ENCODE data around the gene HLA-E.

DNA sequence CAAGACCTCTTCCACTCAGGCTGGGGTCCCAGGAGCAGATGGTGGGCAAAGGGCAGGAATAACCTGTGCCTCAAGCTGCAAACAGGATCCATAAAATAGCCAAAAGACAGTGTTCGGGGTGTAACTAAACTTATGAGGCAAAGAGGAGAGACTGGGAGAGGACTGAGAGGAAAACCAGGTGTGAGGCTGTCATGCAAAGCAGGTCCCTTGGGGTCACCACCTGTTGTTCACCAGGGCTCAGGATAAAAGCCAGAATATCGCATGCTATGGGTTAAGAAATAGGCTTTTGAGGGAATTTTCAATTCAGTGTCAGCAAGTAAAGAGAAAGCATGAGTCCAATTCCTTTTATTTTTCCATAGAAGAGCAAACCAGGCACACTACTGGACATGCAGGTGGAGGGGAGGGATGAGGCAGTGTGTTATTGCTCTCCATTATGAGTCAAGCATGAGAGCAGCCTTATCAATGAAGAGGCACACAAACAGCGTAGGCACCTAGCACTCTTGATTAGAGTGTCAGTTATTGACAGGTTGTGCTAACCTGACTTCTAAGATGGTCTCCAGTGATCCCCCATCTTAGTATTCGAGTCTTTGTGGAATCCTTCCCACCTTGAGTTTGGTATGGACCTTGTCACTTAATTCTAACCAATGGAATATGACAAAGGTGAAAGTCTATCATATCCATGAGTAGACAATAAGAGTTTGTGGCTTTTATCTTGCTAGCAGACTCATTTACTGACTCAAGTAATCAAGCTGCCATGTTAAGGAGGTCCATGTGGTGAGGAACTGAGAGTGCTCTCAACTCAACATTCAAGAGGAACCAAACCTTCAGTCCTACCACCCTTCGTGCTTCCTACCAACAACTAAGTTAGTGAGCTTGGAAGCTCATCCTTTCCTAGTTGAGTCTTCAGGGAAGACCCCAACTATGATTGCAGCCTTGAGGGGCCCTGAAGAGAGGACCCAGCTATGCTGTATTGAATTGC is 18.8 kb downstream of the HLA-E start:
- TF ChIP-seq RAD21 (IDR thresholded peaks at IDR 0.05): no peak
- TF ChIP-seq, protein P1, sequence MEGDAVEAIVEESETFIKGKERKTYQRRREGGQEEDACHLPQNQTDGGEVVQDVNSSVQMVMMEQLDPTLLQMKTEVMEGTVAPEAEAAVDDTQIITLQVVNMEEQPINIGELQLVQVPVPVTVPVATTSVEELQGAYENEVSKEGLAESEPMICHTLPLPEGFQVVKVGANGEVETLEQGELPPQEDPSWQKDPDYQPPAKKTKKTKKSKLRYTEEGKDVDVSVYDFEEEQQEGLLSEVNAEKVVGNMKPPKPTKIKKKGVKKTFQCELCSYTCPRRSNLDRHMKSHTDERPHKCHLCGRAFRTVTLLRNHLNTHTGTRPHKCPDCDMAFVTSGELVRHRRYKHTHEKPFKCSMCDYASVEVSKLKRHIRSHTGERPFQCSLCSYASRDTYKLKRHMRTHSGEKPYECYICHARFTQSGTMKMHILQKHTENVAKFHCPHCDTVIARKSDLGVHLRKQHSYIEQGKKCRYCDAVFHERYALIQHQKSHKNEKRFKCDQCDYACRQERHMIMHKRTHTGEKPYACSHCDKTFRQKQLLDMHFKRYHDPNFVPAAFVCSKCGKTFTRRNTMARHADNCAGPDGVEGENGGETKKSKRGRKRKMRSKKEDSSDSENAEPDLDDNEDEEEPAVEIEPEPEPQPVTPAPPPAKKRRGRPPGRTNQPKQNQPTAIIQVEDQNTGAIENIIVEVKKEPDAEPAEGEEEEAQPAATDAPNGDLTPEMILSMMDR (IDR thresholded peaks at IDR 0.05; ENCODE audit: low read depth, low read length, missing input control): no peak
- TF ChIP-seq, protein P2, sequence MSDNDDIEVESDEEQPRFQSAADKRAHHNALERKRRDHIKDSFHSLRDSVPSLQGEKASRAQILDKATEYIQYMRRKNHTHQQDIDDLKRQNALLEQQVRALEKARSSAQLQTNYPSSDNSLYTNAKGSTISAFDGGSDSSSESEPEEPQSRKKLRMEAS (IDR thresholded peaks at IDR 0.05): no peak
- no peak for TF ChIP-seq TAF1 (conservative IDR thresholded peaks at IDR 0.05)
- no peak for TF ChIP-seq GABPA (IDR thresholded peaks at IDR 0.05 in 1 of 2, conservative IDR thresholded peaks at IDR 0.05 in 1 of 2)
- TF ChIP-seq SP1 (IDR thresholded peaks at IDR 0.05): no peak
- no peak for TF ChIP-seq JUND (IDR thresholded peaks at IDR 0.05)
- TF ChIP-seq, protein P3, sequence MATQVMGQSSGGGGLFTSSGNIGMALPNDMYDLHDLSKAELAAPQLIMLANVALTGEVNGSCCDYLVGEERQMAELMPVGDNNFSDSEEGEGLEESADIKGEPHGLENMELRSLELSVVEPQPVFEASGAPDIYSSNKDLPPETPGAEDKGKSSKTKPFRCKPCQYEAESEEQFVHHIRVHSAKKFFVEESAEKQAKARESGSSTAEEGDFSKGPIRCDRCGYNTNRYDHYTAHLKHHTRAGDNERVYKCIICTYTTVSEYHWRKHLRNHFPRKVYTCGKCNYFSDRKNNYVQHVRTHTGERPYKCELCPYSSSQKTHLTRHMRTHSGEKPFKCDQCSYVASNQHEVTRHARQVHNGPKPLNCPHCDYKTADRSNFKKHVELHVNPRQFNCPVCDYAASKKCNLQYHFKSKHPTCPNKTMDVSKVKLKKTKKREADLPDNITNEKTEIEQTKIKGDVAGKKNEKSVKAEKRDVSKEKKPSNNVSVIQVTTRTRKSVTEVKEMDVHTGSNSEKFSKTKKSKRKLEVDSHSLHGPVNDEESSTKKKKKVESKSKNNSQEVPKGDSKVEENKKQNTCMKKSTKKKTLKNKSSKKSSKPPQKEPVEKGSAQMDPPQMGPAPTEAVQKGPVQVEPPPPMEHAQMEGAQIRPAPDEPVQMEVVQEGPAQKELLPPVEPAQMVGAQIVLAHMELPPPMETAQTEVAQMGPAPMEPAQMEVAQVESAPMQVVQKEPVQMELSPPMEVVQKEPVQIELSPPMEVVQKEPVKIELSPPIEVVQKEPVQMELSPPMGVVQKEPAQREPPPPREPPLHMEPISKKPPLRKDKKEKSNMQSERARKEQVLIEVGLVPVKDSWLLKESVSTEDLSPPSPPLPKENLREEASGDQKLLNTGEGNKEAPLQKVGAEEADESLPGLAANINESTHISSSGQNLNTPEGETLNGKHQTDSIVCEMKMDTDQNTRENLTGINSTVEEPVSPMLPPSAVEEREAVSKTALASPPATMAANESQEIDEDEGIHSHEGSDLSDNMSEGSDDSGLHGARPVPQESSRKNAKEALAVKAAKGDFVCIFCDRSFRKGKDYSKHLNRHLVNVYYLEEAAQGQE (IDR thresholded peaks at IDR 0.05): no peak
- no peak for TF ChIP-seq HNF4A (conservative IDR thresholded peaks at IDR 0.05)

Measured in liver (tissue), 3 donors.